ENCODE measurements around the gene HVCN1. TPM values are rescaled to one million over a fixed set of nuclear protein-coding genes. Genes with fewer than 3 reads are reported as not detected.

HVCN1 gene
- total and polyA plus RNA-seq, 2 of the 8 experiments (the other 6 are each of a cell fraction or from before 2014, with no cell fraction given) = 5.8 to 11.2 TPM

- no peak for TF ChIP-seq CTCF (IDR thresholded peaks at IDR 0.05; ENCODE audit: control extremely low read depth in 1 of 3, insufficient read depth in 1 of 3, low read depth in 1 of 3, low read length in 3 of 3)
- no peak for TF ChIP-seq BACH1 (IDR thresholded peaks at IDR 0.05; ENCODE audit: low read length)
Observed at GRCh38 chr12:110721570-110721969, 32.7 kb upstream of the HVCN1 start (continued).

Data from H1 (cell line).